Activated T-helper 1 cell treated with anti-CD3 and anti-CD28 coated beads, Interleukin-12 subunit alpha, Interleukin-12 subunit beta, Interleukin-2, Interleukin-4 antibody, amounts not matched to agents 30 ng/mL and 10 ng/mL and 1 ng/mL, durations not matched to agents 14 hours and 24 hours and 36 hours (primary cell): ENCODE data around the gene ELN. TPM values are rescaled to one million over a fixed set of nuclear protein-coding genes. Genes with fewer than 3 reads are reported as not detected.

Experiments
- DNase-seq: peaks from one replicate; pipeline ENCODE4 v3.0.0; 2021; ENCODE audit warnings: low spot score
- H3K27ac Mint-ChIP-seq: one replicate; pipeline ENCODE4 v1.8.0; 2021; ENCODE audit warnings: mild to moderate bottlenecking, mixed read lengths
- H3K27me3 Mint-ChIP-seq: one replicate; pipeline ENCODE4 v1.8.0; 2022; ENCODE audit warnings: mild to moderate bottlenecking, moderate library complexity, mixed read lengths; ENCODE audit not compliant: insufficient read depth
- H3K36me3 Mint-ChIP-seq: one replicate; pipeline ENCODE4 v1.8.0; 2021; ENCODE audit warnings: low read depth, mixed read lengths
- H3K4me1 Mint-ChIP-seq: one replicate; pipeline ENCODE4 v1.8.0; 2021; ENCODE audit warnings: low read depth, mixed read lengths
- H3K4me3 Mint-ChIP-seq: one replicate; pipeline ENCODE4 v1.8.0; 2021; ENCODE audit warnings: mild to moderate bottlenecking, moderate library complexity, mixed read lengths
- H3K9me3 Mint-ChIP-seq: one replicate; pipeline ENCODE4 v1.8.0; 2021; ENCODE audit warnings: mixed read lengths
- intact Hi-C: fragments of 100-400 bp; cut with micrococcal nuclease; formaldehyde crosslinking; loops from one replicate; pipeline ENCODE4 v1.15.1; 2024
- total RNA-seq: library from RNA; stranded (reverse); gene quantifications from 2 replicates; pipeline ENCODE4 v1.2.3, GENCODE V29; 2022

ELN gene
- total RNA-seq, 1 donor from 2014 or later, result not detected

DNA sequence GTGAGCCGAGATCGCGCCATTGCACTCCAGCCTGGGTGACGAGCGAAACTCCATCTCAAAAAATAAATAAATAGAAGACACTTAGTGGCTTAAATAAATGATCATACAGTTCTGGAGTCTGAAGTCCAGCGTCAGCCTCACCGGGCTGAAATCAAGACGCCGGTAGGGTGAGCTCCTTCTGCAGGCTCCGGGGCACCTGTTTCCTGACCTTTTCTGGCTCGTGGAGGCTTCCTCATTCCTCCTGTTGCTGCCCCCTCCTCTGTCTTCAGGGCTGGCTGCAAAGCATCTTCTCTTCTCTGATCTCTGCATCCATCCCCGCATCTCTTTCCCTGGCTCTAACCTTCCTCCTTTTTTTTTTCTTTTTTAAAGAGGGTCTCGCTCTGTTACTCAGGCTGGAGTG is 88.4 kb downstream of the ELN start:
- DNase-seq, result no peak
- Mint-ChIP-seq H3K27ac (no peak overlapping the region), H3K36me3 (peaks cover 10% of the 10 kb centered on the region), H3K4me3 (no peak overlapping the region), H3K9me3 (no peaks in the 10 kb centered on the region), H3K4me1 (no peaks in the 10 kb centered on the region), H3K27me3 (no peaks in the 10 kb centered on the region)
- intact Hi-C loops, result no loop called here

Other genes starting within 250 kb of the ELN start
- not detected in 2 replicates for gene CLDN4, start 197.2 kb upstream of the ELN start, total RNA-seq
- 1.2 and 1.8 TPM in 2 replicates for gene METTL27, start 185.7 kb upstream of the ELN start, total RNA-seq
- gene TMEM270, start 167.0 kb upstream of the ELN start, total RNA-seq, result not detected in 2 replicates
- 24.3 and 25.2 TPM in 2 replicates for gene LIMK1, start 55.6 kb downstream of the ELN start, total RNA-seq
- gene EIF4H, start 146.2 kb downstream of the ELN start, total RNA-seq, result 343 and 355 TPM in 2 replicates
- gene LAT2, start 181.8 kb downstream of the ELN start, total RNA-seq, result 15.5 and 18.3 TPM in 2 replicates
- gene RFC2, start 226.2 kb downstream of the ELN start, total RNA-seq, result 87.3 and 89.1 TPM in 2 replicates